ENCODE measurements around the gene MPP4.

- TF ChIP-seq PRPF4 (IDR thresholded peaks at IDR 0.05; ENCODE audit: low read depth, low read length, poor library complexity, severe bottlenecking) (no peak), ZFX (CRISPR knock-in tag; IDR thresholded peaks at IDR 0.05; ENCODE audit: low read depth) (no peak), ZNF564 (CRISPR knock-in tag; IDR thresholded peaks at IDR 0.05) (no peak), RXRA (CRISPR knock-in tag; IDR thresholded peaks at IDR 0.05) (no peak), TCF7L2 (IDR thresholded peaks at IDR 0.05; ENCODE audit: low read depth, low read length) (no peak), MTA3 (CRISPR knock-in tag; IDR thresholded peaks at IDR 0.05) (no peak), NR1H2 (CRISPR knock-in tag; IDR thresholded peaks at IDR 0.05; ENCODE audit: borderline replicate concordance, low read depth) (no peak)
- TF ChIP-seq, protein P1, sequence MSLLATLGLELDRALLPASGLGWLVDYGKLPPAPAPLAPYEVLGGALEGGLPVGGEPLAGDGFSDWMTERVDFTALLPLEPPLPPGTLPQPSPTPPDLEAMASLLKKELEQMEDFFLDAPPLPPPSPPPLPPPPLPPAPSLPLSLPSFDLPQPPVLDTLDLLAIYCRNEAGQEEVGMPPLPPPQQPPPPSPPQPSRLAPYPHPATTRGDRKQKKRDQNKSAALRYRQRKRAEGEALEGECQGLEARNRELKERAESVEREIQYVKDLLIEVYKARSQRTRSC (CRISPR knock-in tag; IDR thresholded peaks at IDR 0.05; ENCODE audit: low read depth) = no peak
Observed at GRCh38 chr2:201600906-201601305, 97.5 kb downstream of the MPP4 start.
